HG03520 (cell line): ENCODE measurements around the gene STEAP4.

Source experiments
- ATAC-seq: cut with Tn5 transposase; IDR thresholded peaks from one replicate; pipeline ENCODE4 v1.9.1; 2021; ENCODE audit warnings: mild to moderate bottlenecking, moderate library complexity; ENCODE audit not compliant: unreplicated experiment

The STEAP4 gene

GRCh38 chr7:88224601-88225275 lies 82.0 kb downstream of the STEAP4 start:
- no peak for ATAC-seq

GRCh38 chr7:88223265-88223664 lies 83.4 kb downstream of the STEAP4 start:
- ATAC-seq = no peak
